HUES48 (cell line): ENCODE results near the gene ZNHIT2.
A peak's percentile ranks its signal among the peaks of the same experiment; 100 is the strongest.

Source experiments
- H3K27ac ChIP-seq: one replicate; pipeline ENCODE4 v1.7.0; 2013; ENCODE audit warnings: low read depth, low read length, inconsistent platforms
- H3K27me3 ChIP-seq: 2 replicates; pipeline ENCODE4 v1.6.1; 2013; ENCODE audit warnings: mild to moderate bottlenecking, low read length; ENCODE audit not compliant: control insufficient read depth, insufficient read depth
- H3K36me3 ChIP-seq: 2 replicates; pipeline ENCODE4 v1.6.1; 2013; ENCODE audit warnings: low read length; ENCODE audit not compliant: control insufficient read depth, insufficient read depth
- H3K4me1 ChIP-seq: 2 replicates; pipeline ENCODE4 v1.6.1; 2013; ENCODE audit warnings: mild to moderate bottlenecking, low read length; ENCODE audit not compliant: control insufficient read depth, insufficient read depth
- H3K4me3 ChIP-seq: 2 replicates; pipeline ENCODE4 v1.5.1; 2013; ENCODE audit warnings: mild to moderate bottlenecking, low read depth, low read length
- H3K9ac ChIP-seq: 2 replicates; pipeline ENCODE4 v1.6.1; 2013; ENCODE audit warnings: mild to moderate bottlenecking, low read depth, low read length, moderate library complexity
- H3K9me3 ChIP-seq: 2 replicates; pipeline ENCODE4 v1.6.1; 2013; ENCODE audit warnings: low read length; ENCODE audit not compliant: control insufficient read depth, insufficient read depth

Gene ZNHIT2

DNA sequence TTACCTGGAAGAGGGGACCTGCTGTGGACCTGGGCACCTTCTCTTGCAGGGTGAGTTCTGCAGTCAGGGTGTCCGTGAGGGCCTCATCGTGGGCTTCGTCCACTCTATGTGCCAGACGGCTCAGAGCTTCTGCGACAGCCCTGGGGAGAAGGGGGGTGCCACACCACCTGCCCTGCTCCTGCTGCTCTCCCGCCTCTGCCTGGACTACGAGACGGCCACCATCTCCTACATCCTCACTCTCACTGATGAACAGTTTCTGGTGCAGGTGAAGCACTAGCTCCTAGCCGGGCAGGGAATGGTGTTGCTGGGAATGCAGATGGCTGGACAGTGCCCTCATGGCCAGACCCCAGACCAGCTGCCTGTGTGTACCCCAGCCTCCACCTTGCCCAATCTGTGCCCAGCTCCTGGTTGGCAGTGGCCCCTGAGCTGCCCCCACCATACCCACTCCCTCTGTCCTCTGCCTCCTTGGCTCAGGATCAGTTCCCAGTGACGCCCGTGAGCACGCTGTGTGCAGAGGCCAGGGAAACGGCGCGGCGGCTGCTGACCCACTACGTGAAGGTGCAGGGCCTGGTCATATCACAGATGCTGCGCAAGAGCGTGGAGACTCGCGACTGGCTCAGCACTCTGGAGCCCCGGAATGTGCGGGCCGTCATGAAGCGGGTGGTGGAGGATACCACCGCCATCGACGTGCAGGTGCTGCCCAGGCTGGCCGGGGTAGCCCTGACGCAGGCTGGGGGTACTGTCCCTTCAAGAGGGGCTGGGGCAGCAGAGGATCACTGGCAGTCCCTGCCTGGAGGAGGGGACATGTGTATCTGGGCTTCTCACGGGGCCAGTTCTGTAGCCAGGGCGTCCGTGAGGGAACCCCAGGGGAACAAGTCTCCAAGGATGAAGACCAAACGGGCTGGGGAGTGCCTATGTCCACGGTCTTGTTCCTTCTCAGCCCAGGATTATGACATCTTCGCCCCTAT lies 8.0 kb downstream of the ZNHIT2 start:
- H3K4me3 ChIP-seq = no peak overlapping the region
- H3K9me3 ChIP-seq = no peaks in the 10 kb centered on the region
- H3K27ac ChIP-seq = no peak overlapping the region
- H3K36me3 ChIP-seq = peaks cover 30% of the 10 kb centered on the region
- H3K9ac ChIP-seq = no peak overlapping the region
- H3K27me3 ChIP-seq = no peaks in the 10 kb centered on the region
- peaks cover 11% of the 10 kb centered on the region; the same call in 1 of the 2 replicates for H3K4me1 ChIP-seq

DNA sequence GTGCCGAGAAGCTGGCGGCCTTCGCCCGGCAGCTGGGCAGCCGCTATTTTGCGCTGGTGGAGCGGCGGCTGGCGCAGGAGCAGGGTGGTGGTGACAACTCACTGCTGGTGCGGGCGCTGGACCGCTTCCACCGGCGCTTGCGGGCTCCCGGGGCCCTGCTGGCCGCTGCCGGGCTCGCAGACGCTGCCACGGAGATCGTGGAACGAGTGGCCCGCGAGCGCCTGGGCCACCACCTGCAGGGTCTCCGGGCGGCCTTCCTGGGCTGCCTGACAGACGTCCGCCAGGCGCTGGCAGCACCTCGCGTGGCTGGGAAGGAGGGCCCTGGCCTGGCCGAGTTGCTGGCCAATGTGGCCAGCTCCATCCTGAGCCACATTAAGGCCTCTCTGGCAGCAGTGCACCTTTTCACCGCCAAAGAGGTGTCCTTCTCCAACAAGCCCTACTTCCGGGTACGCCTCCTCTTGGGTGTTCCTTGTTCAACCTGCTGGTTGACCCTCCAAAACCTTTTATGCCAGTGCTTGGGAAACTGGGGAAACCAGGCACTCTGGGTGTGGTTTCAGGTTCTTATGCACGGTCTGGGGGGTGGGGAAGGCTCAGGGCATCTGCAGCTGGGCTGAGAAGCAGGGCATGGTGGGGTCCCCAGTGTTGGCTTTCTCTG lies 8.9 kb downstream of the ZNHIT2 start:
- Histone ChIP-seq H3K9ac (no peak overlapping the region), H3K27me3 (no peaks in the 10 kb centered on the region), H3K27ac (no peak overlapping the region), H3K4me1 (peaks cover 11% of the 10 kb centered on the region; the same call in 1 of the 2 replicates), H3K36me3 (peaks cover 35% of the 10 kb centered on the region), H3K9me3 (no peaks in the 10 kb centered on the region), H3K4me3 (no peak overlapping the region)

DNA sequence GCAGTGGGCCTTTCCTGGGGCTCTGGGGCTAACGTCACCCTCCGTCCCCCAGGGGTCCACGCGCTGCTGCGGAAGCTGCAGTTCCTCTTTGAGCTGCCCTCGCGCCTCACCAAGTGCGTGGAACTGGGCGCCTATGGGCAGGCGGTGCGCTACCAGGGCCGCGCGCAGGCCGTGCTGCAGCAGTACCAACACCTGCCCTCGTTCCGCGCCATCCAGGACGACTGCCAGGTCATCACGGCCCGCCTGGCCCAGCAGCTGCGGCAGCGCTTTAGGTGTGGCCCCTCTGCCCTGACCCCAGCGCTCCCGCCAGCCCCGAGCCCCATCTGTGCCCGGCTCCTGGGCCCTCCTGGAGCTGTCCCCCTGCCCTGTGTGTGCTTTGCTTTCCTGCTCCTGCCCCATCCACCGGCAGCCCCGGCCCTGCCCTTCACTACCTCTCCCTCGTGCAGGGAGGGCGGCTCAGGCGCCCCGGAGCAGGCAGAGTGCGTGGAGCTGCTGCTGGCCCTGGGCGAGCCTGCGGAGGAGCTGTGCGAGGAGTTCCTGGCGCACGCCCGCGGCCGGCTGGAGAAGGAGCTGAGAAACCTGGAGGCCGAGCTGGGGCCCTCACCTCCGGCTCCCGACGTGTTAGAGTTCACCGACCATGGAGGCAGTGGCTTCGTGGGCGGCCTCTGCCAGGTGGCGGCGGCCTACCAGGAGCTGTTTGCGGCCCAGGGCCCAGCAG lies 9.6 kb downstream of the ZNHIT2 start:
- no peaks in the 10 kb centered on the region for H3K27me3 ChIP-seq
- H3K9me3 ChIP-seq = no peaks in the 10 kb centered on the region
- no peak overlapping the region for H3K27ac ChIP-seq
- H3K36me3 ChIP-seq = peaks cover 37% of the 10 kb centered on the region
- peaks cover 7% of the 10 kb centered on the region; the same call in 1 of the 2 replicates for H3K4me1 ChIP-seq
- H3K9ac ChIP-seq = no peak overlapping the region
- H3K4me3 ChIP-seq = no peak overlapping the region

DNA sequence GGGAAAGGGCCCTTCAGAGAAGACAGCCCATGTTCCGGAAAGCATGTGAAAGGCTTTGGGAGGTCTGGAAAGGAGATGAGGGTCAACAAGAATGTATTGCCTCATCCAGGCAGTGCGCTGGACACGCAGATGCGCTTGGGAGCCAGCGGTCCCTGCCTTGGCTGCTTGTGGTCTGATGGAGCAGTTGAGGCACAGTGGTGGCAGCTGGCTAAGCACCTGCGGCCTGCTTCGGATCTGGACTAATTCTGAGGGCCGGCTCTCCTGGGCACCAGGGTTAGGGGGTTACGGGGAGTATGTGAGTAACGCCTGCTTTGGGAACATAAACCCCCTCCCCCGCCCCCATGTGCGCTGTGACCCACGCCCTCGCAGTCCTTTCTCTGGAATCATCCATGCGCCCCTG lies 10.4 kb downstream of the ZNHIT2 start:
- Histone ChIP-seq H3K36me3 (peaks cover 37% of the 10 kb centered on the region), H3K9me3 (no peaks in the 10 kb centered on the region), H3K27me3 (no peaks in the 10 kb centered on the region), H3K27ac (no peak overlapping the region), H3K4me3 (no peak overlapping the region), H3K4me1 (peaks cover 7% of the 10 kb centered on the region; the same call in 1 of the 2 replicates), H3K9ac (no peak overlapping the region)

DNA sequence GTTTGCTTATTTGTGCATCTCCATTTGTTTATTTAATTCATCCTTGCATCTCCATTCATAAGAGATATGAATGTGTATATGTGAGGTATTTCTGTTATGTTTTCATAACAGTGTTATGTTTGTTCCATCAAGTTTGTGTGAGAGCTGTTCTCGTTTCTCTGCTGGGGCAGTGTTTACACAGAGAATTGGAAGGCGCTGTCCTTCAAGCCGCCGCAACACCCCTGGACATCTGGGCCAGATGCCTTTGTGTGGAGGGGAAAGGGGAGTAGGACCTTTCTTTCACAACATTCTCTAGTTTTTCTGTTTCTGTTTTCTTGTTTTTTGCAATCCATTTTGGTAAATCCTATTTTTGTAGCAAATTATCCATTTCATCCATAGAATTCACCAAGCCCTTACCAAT lies 12.9 kb downstream of the ZNHIT2 start:
- H3K27me3 ChIP-seq = no peaks in the 10 kb centered on the region
- peaks cover 36% of the 10 kb centered on the region for H3K36me3 ChIP-seq
- no peaks in the 10 kb centered on the region for H3K9me3 ChIP-seq
- H3K4me1 ChIP-seq = no peaks in the 10 kb centered on the region
- no peak overlapping the region for H3K9ac ChIP-seq
- no peak overlapping the region for H3K27ac ChIP-seq
- no peak overlapping the region for H3K4me3 ChIP-seq

DNA sequence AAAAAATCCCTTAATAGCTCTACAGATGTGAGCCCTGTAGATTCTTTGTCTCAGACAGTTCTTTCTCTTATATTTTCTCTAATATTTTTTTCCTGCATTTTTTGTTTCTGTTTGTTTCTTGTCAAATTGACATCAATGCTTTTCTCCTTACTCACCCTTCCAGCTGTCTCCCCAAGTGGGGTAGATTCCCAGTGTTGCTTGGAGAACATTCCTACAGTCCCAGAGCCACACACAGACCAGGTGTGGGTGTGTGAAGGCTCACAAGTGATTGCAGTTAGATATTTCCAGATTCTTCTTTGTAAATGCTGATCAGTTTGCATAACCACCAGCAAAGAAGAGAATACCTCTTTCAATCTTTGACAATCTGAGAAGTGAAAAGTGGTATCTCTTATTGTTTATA lies 14.0 kb downstream of the ZNHIT2 start:
- Histone ChIP-seq H3K27me3 (no peaks in the 10 kb centered on the region), H3K4me3 (no peak overlapping the region), H3K27ac (no peak overlapping the region), H3K9me3 (no peaks in the 10 kb centered on the region), H3K4me1 (no peaks in the 10 kb centered on the region), H3K9ac (no peak overlapping the region), H3K36me3 (peaks cover 32% of the 10 kb centered on the region)

DNA sequence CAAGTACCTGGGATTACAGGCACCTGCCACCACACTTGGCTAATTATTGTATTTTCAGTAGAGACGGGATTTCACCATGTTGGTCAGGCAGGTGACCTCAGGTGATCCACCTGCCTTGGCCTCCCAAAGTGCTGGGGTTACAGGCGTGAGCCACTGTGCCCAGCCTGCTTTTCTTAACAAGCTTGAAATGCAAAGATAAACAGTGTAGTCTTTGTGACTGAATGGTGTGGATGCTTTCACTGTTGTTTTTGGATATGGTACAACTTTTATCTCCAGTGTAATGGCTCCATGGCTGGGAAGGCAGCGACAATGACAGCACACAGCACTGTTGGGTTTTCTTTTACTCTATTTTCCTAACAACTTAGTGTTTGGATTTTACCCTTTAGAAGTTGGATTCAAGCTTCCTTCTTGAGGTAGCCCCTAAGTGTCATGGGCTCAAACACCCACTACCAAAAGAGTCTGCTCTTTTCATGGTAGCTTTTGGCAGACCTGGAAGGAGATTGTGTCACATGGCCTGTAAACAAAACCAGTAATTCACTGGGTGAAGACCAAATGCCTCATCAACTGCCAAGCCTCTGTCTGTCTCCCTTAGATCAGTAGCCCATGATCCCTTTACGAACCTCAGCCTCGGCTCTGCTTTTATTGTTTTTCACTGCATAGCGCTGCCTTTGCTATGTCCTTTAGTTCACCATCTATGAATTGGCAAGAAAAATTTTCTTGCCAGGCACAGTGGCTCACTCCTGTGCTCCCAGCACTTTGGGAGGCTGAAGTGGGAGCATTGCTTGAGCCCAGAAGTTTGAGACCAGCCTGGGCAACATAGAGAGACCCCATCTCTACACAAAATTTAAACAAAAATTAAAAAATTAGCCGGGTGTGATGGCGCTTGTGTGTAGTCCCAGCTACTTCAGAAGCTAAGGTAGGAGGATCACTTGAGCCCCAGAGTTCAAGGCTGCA lies 15.1 kb downstream of the ZNHIT2 start:
- H3K36me3 ChIP-seq = peaks cover 30% of the 10 kb centered on the region
- H3K4me3 ChIP-seq = no peak overlapping the region
- no peaks in the 10 kb centered on the region for H3K27me3 ChIP-seq
- no peak overlapping the region for H3K27ac ChIP-seq
- H3K9ac ChIP-seq = no peak overlapping the region
- no peaks in the 10 kb centered on the region for H3K4me1 ChIP-seq
- no peaks in the 10 kb centered on the region for H3K9me3 ChIP-seq

DNA sequence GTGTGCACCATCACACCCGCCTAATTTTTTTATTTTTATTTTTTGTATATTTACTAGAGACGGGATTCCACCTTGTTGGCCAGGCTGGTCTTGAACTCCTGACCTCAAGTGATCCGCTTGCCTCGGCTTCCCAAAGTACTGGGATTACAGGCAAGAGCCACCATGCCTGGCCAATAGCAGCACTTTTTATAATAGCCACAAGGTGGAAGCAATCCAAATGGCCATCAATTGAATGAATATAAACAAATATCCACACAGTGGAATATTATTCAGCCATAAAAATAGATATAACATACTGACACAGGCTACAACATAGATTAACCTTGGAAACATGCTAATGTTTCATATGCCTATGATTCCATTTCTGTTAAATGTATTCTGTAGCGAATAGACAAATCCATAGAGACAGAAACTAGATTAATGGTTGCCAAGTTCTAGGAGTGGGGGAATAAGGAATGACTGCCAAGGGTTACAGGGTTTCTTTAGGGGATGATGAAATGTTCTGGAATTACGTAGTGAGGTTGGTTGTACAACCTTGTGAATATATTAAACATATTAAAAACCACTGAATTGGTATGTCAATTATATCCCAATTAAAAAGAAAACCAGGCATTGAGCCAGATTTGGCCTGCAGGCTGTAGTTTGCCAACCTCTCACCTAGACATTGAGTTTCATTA lies 16.7 kb downstream of the ZNHIT2 start:
- H3K36me3 ChIP-seq = peaks cover 27% of the 10 kb centered on the region
- H3K9ac ChIP-seq = no peak overlapping the region
- H3K4me3 ChIP-seq = no peak overlapping the region
- no peaks in the 10 kb centered on the region for H3K27me3 ChIP-seq
- H3K27ac ChIP-seq = no peak overlapping the region
- peaks cover under 1% of the 10 kb centered on the region; the same call in 1 of the 2 replicates for H3K4me1 ChIP-seq
- no peaks in the 10 kb centered on the region for H3K9me3 ChIP-seq

DNA sequence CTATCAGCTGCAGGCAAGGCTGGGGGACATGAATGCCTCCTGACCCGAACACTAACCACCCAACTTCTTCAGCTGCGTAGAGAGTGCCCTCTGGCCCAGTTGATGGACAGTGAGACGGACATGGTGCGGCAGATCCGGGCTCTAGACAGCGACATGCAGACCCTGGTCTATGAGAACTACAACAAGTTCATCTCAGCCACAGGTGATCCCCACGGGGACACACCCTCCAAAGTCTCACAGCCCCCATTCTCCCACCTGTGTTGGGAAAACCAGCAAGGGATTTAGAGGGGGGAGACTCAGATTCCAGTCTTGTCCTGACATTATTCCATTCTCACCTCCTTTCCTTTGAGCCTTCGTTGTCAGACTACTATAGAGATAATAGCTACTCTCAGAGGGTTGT lies 20.6 kb downstream of the ZNHIT2 start:
- Histone ChIP-seq H3K27me3 (no peaks in the 10 kb centered on the region), H3K4me3 (peak overlapping the region; percentile 86), H3K27ac (no peak overlapping the region), H3K9ac (no peak overlapping the region), H3K9me3 (no peaks in the 10 kb centered on the region), H3K4me1 (peaks cover 3% of the 10 kb centered on the region; the same call in 1 of the 2 replicates), H3K36me3 (peaks cover 13% of the 10 kb centered on the region)
